Chondrocyte (in vitro differentiated cells): Measurements from ENCODE around the gene TRIM17. TPM values are rescaled to one million over a fixed set of nuclear protein-coding genes. Genes with fewer than 3 reads are reported as not detected.

Source experiments
- DNase-seq: peaks from one replicate; pipeline ENCODE4 v3.0.0; 2021; ENCODE audit warnings: mixed read lengths, low spot score
- H3K27ac Mint-ChIP-seq: one replicate; pipeline ENCODE4 v1.8.0; 2021; ENCODE audit warnings: mild to moderate bottlenecking, moderate library complexity, mixed read lengths; ENCODE audit not compliant: unreplicated experiment
- H3K27me3 Mint-ChIP-seq: 2 replicates; pipeline ENCODE4 v1.8.0; 2021; ENCODE audit warnings: low read depth, mixed read lengths
- H3K36me3 Mint-ChIP-seq: 2 replicates; pipeline ENCODE4 v1.8.0; 2021; ENCODE audit warnings: low read depth, mixed read lengths
- H3K4me1 Mint-ChIP-seq: 2 replicates; pipeline ENCODE4 v1.8.0; 2021; ENCODE audit warnings: low read depth, mild to moderate bottlenecking, mixed read lengths
- H3K4me3 Mint-ChIP-seq: one replicate; pipeline ENCODE4 v1.8.0; 2021; ENCODE audit warnings: mild to moderate bottlenecking, moderate library complexity, mixed read lengths; ENCODE audit not compliant: unreplicated experiment
- H3K9me3 Mint-ChIP-seq: 2 replicates; pipeline ENCODE4 v1.8.0; 2021; ENCODE audit warnings: low read depth, mixed read lengths
- total RNA-seq: library from RNA; stranded (reverse); gene quantifications from 3 replicates; pipeline ENCODE4 v1.2.1, GENCODE V29; 2021
- TF ChIP-seq, protein P1 (sequence below): fragments of 200-600 bp; sonication (generic); IDR thresholded peaks from 2 replicates; pipeline ENCODE4 v1.5.0; 2021; ENCODE audit warnings: antibody characterized with exemption, mild to moderate bottlenecking, moderate library complexity

TRIM17 gene
- total RNA-seq, 1 donor from 2014 or later: 0.35 TPM

DNA sequence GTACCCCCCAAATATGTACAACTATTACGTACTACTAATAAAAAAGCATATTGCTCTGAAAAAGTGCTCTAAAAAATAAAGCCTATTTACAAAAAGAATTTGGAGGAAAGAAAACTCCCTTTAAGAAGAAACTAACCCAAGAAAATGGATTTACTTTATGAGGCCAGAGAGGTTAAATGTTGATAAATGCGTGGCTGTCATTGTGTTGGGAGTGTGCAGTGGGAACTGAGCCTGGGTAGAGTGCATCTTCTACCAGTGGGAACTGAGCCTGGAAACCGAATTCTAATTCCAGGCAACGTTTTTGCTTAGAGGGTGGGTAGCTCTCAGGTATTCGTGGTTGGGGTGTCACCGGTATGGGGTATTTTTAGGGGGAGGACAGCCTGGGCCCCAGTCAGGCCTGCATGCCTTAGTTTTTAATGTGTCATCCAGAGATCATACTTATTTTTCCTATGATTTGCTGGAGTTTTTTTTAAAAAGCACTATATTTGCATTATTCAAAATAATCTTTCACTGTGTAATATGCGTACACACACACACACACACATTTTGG, 46.4 kb upstream of the TRIM17 start:
- H3K27ac Mint-ChIP-seq: no peak overlapping the region
- no peak for DNase-seq
- no peak overlapping the region for H3K4me3 Mint-ChIP-seq
- TF ChIP-seq, protein P1, sequence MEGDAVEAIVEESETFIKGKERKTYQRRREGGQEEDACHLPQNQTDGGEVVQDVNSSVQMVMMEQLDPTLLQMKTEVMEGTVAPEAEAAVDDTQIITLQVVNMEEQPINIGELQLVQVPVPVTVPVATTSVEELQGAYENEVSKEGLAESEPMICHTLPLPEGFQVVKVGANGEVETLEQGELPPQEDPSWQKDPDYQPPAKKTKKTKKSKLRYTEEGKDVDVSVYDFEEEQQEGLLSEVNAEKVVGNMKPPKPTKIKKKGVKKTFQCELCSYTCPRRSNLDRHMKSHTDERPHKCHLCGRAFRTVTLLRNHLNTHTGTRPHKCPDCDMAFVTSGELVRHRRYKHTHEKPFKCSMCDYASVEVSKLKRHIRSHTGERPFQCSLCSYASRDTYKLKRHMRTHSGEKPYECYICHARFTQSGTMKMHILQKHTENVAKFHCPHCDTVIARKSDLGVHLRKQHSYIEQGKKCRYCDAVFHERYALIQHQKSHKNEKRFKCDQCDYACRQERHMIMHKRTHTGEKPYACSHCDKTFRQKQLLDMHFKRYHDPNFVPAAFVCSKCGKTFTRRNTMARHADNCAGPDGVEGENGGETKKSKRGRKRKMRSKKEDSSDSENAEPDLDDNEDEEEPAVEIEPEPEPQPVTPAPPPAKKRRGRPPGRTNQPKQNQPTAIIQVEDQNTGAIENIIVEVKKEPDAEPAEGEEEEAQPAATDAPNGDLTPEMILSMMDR: no peak
- no peaks in the 10 kb centered on the region for H3K36me3 Mint-ChIP-seq
- peaks cover 30% of the 10 kb centered on the region for H3K27me3 Mint-ChIP-seq
- H3K9me3 Mint-ChIP-seq: no peaks in the 10 kb centered on the region
- peaks cover 27% of the 10 kb centered on the region for H3K4me1 Mint-ChIP-seq

DNA sequence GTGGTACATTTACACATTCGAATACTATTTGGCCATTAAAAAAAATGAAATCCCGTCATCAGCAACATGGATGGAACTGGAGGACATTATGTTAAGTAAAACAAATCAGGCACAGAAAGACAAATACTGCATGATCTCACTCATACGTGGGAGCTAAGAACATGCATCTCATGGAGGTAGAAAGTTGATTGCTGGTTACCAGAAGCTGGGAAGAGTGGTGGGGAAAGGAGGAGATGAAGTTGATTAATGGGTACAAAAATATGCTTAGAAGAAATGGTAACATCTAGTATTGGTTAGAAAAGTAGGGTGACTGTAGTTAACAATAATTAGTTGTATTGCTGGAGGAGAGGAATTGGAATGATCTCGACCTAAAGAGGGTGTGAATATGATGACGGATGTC, 45.9 kb upstream of the TRIM17 start:
- H3K27me3 Mint-ChIP-seq: peaks cover 25% of the 10 kb centered on the region
- H3K4me3 Mint-ChIP-seq: no peak overlapping the region
- H3K27ac Mint-ChIP-seq: no peak overlapping the region
- H3K36me3 Mint-ChIP-seq: no peaks in the 10 kb centered on the region
- H3K4me1 Mint-ChIP-seq: peaks cover 29% of the 10 kb centered on the region
- TF ChIP-seq, protein P1: no peak
- no peak for DNase-seq
- H3K9me3 Mint-ChIP-seq: no peaks in the 10 kb centered on the region

DNA sequence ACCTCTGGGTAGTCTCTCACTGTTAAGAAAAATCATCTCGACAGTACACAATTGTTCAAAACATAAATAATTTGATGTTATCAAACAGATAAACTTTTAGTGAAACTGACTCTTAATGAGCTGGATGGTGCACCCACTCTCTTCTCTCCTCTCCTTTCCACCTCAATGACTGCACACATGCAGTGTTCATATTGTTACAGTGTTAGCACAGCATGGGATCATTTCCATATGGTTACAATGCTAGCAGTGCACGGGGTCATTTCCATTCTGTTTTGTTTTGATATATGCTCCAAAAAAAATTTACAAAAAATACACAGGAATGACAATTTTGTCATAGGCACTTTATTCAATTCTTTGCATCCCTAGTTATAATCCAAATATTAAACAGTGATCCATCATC, 44.2 kb upstream of the TRIM17 start:
- TF ChIP-seq, protein P1: no peak
- no peak for DNase-seq
- Mint-ChIP-seq H3K27me3 (peaks cover 13% of the 10 kb centered on the region), H3K4me3 (no peak overlapping the region), H3K9me3 (no peaks in the 10 kb centered on the region), H3K36me3 (no peaks in the 10 kb centered on the region), H3K4me1 (peaks cover 45% of the 10 kb centered on the region), H3K27ac (no peak overlapping the region)

DNA sequence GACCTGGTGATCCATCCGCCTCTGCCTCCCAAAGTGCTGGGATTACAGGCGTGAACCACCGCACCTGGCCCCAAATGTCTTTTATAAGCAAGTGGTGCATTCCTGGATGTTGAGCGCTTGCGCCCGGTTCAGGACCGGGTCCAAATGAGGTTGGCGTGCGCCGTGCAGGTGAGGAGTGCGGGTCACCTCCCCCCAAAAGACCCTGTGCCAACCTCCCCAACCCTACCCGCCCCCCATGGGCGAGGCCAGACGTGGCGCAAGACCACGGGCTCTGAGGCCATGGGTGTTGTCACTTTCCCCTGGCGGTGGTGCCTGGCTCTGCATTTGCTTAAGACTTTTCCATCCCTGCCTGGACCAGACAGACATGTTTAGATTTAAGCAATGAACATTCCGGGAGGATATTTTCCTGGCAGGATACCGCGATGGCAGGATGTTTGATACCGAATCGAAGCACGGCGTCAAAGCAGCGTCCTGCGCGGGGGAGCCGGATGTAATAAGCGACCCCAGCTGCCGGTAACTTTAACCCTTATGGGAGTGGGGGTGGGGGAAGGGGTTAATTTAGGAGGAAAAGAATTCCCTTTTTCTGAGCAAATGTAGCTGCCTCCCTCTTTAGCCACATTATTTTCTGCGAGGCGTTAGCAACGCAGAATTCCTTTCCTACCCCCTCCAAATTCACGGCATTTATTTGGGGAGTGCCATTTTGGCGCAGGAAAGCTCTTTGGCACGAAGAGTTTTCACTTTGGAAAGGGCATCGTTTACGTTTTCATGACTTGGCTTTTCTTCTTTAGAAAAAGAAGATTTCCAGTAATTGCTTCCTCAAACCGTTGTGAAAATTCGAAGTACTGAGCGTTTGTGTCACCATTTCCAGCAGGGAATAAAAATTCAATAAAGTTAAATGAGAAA, 42.7 kb upstream of the TRIM17 start:
- H3K9me3 Mint-ChIP-seq: no peaks in the 10 kb centered on the region
- DNase-seq: no peak
- H3K4me3 Mint-ChIP-seq: peak overlapping the region; percentile 92
- peaks cover 2% of the 10 kb centered on the region for H3K36me3 Mint-ChIP-seq
- H3K27me3 Mint-ChIP-seq: peaks cover 10% of the 10 kb centered on the region
- TF ChIP-seq, protein P1: peak; percentile 90
- peak overlapping the region; percentile 98 for H3K27ac Mint-ChIP-seq
- H3K4me1 Mint-ChIP-seq: peaks cover 42% of the 10 kb centered on the region

DNA sequence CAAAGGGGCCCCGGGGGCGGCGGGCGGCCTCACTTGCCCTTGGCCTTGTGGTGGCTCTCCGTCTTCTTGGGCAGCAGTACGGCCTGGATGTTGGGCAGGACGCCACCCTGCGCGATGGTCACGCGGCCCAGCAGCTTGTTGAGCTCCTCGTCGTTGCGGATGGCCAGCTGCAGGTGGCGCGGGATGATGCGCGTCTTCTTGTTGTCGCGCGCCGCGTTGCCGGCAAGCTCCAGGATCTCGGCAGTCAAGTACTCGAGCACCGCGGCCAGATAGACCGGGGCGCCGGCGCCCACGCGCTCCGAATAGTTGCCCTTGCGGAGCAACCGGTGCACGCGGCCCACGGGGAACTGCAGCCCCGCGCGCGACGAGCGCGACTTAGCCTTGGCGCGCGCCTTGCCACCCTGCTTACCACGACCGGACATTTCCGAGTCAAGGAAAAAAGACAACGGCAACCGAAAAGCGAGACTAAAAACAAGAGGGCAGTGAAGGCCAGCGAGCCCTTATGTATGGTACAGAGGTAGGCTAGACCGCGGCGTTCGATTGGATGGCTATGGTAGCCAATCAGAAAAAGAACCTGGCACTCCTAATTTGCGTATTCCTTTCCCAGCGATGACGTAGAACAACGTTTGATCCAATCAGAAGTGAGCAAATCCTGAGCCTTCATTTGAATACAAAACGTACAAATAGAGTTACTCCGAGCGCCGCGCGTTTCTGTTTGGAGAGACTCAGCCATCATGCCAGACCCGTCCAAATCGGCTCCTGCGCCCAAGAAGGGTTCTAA, 40.9 kb upstream of the TRIM17 start:
- Mint-ChIP-seq H3K36me3 (peaks cover 2% of the 10 kb centered on the region), H3K9me3 (no peaks in the 10 kb centered on the region), H3K4me1 (peaks cover 30% of the 10 kb centered on the region), H3K4me3 (peak overlapping the region; percentile 92), H3K27ac (peak overlapping the region; percentile 98), H3K27me3 (peaks cover 7% of the 10 kb centered on the region)
- peak; percentile 96 for DNase-seq
- TF ChIP-seq, protein P1: peak; percentile 74
